Cardiac muscle cell (in vitro differentiated cells and primary cell): ENCODE results near the gene TOMM6. TPM values are rescaled to one million over a fixed set of nuclear protein-coding genes. Genes with fewer than 3 reads are reported as not detected.
A peak's percentile ranks its signal among the peaks of the same experiment; 100 is the strongest.

Experiments used
- DNase-seq, 2 donors: peaks; one replicate each; pipeline versions ENCODE4 v3.0.0 to v3.0.0-alpha.2; 2010 to 2017; ENCODE audit warnings: low read depth in 1 of 2, low spot score in 1 of 2
- H3K27ac ChIP-seq: fragments of 200-600 bp; sonication (generic); 2 replicates; pipeline ENCODE4 v1.5.1; 2016
- H3K27me3 ChIP-seq: fragments of 200-600 bp; sonication (generic); 2 replicates; pipeline ENCODE4 v1.6.0; 2016; ENCODE audit warnings: control low read depth
- H3K36me3 ChIP-seq: fragments of 200-600 bp; sonication (generic); 2 replicates; pipeline ENCODE4 v1.5.1; 2016; ENCODE audit warnings: control low read depth
- H3K4me1 ChIP-seq: fragments of 200-600 bp; sonication (generic); 2 replicates; pipeline ENCODE4 v1.8.1; 2017; ENCODE audit warnings: low read depth, mild to moderate bottlenecking, mixed run types
- H3K4me3 ChIP-seq: fragments of 200-600 bp; sonication (generic); 2 replicates; pipeline ENCODE4 v1.5.1; 2016; ENCODE audit warnings: mild to moderate bottlenecking
- H3K9me3 ChIP-seq: fragments of 200-600 bp; sonication (generic); 2 replicates; pipeline ENCODE4 v1.5.1; 2017; ENCODE audit warnings: low read depth, mild to moderate bottlenecking, control low read depth
- CTCF ChIP-seq: IDR thresholded peaks from 2 replicates; pipeline ENCODE4 v1.5.1; 2012; ENCODE audit warnings: low read depth, mild to moderate bottlenecking, low read length
- polyA plus RNA-seq: library from polyadenylated mRNA; unstranded; fragments of >200 nt; fragmentation: Nextera tagmentation; extraction: Ambion mirVana; gene quantifications from 2 replicates; pipeline ENCODE4 v1.2.1, GENCODE V29; 2016
- total RNA-seq: library from RNA; depleted of rRNA; stranded (reverse); fragments of >200 nt; gene quantifications from 2 replicates; pipeline ENCODE4 v1.2.3, GENCODE V29; 2016

Gene TOMM6
- total and polyA plus RNA-seq, 2 experiments from 2014 or later = 113 to 232 TPM

DNA sequence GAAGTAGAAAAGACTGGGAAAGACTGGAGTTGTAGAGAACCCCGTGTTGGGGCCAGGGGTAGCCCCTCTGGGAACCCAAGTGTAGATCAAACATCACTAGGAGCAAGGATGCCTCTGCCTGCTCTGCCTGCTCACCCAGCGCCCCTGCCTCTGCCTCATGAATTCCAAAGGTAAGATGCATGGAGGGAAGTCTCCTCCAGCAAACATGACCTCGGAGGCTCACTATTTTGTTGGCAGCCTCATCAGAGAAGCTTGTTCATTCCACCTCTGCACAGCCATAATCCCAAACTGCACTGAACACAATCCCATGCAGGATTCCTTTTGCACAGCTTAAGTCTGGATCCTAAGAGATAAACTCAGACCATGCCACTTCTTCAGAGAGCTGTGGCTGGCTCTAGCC lies 12.7 kb upstream of the TOMM6 start:
- H3K4me3 ChIP-seq = no peak overlapping the region
- H3K36me3 ChIP-seq = peaks cover 28% of the 10 kb centered on the region
- H3K4me1 ChIP-seq = peaks cover 4% of the 10 kb centered on the region
- no peak for TF ChIP-seq CTCF
- DNase-seq = no peak
- H3K9me3 ChIP-seq = no peaks in the 10 kb centered on the region
- no peak overlapping the region for H3K27ac ChIP-seq
- H3K27me3 ChIP-seq = no peaks in the 10 kb centered on the region

- DNase-seq = no peak
- Histone ChIP-seq H3K27me3 (no peaks in the 10 kb centered on the region), H3K4me3 (no peak overlapping the region), H3K27ac (no peak overlapping the region), H3K9me3 (no peaks in the 10 kb centered on the region), H3K4me1 (peaks cover 4% of the 10 kb centered on the region), H3K36me3 (peaks cover 28% of the 10 kb centered on the region)
- TF ChIP-seq CTCF = no peak
Observed at GRCh38 chr6:41775293-41775882, 12.1 kb upstream of the TOMM6 start.

GRCh38 chr6:41777551-41778285 lies 9.8 kb upstream of the TOMM6 start:
- peaks cover 6% of the 10 kb centered on the region for H3K4me1 ChIP-seq
- no peak for DNase-seq
- no peaks in the 10 kb centered on the region for H3K9me3 ChIP-seq
- H3K27ac ChIP-seq = no peak overlapping the region
- peaks cover 14% of the 10 kb centered on the region for H3K36me3 ChIP-seq
- no peak for TF ChIP-seq CTCF
- no peak overlapping the region for H3K4me3 ChIP-seq
- H3K27me3 ChIP-seq = no peaks in the 10 kb centered on the region

DNA sequence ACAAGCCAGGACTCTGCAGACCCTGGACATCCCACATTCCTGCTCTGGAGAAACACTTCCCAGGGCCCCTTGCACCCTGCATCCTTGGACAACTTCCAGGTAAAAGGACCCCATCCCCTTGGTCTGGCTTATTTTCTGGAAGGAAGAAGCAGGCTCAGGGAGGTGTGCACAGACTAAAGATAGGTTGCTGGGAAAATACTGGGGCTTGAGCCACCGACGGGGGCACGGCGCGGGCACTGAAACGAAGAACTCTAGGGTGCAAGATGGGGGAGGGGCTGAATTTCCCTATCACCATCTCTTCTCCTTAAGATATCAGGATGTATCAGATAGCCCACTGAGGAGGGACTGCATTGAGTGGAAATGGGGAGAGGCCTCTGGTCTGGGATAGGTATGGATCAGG lies 8.6 kb upstream of the TOMM6 start:
- peaks cover 6% of the 10 kb centered on the region for H3K4me1 ChIP-seq
- TF ChIP-seq CTCF = no peak
- H3K36me3 ChIP-seq = peaks cover 13% of the 10 kb centered on the region
- peak overlapping the region; percentile 68 for H3K4me3 ChIP-seq
- DNase-seq = no peak
- no peaks in the 10 kb centered on the region for H3K27me3 ChIP-seq
- no peaks in the 10 kb centered on the region for H3K9me3 ChIP-seq
- H3K27ac ChIP-seq = no peak overlapping the region

DNA sequence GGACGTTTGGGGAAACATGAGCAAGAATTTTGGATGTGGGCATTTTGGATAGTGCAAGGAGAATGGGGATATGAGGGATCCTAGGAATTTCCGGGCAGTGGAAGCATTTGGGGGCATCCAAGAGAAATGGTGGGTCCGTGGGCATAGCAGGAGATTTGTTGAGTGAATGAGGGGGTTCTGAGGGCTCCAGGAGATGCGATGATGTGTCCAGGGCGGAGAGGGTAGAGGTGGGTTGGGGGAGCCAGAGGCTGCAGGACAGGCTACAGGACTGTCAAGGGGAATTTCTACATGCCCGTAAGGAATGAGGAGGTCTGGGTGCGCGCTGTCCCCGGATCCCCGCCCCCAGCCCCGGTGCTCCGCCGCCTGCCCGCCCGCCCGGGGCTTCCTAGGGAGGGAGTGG lies 8.2 kb upstream of the TOMM6 start:
- no peaks in the 10 kb centered on the region for H3K27me3 ChIP-seq
- DNase-seq = no peak
- no peak overlapping the region for H3K27ac ChIP-seq
- H3K9me3 ChIP-seq = no peaks in the 10 kb centered on the region
- peak overlapping the region; percentile 68 for H3K4me3 ChIP-seq
- no peak for TF ChIP-seq CTCF
- H3K4me1 ChIP-seq = peaks cover 9% of the 10 kb centered on the region
- H3K36me3 ChIP-seq = peaks cover 12% of the 10 kb centered on the region
